Esophagus muscularis mucosa (tissue), 3 donors: ENCODE results near the gene URM1.
"Not testable (repeated sequence)": the region's sequence is repeated elsewhere in the genome, so short reads cannot be mapped to it uniquely, and the experiment has no call there.

ENCODE experiments used
- CTCF ChIP-seq, 3 experiments: fragments of 200-600 bp in 2 of 3; fragments of 450-650 bp in 1 of 3; sonication (generic) in 2 of 3; IDR thresholded peaks; one replicate each; pipeline ENCODE4 v1.5.1; 2017 to 2019; ENCODE audit warnings: antibody characterized with exemption in 3 of 3, mild to moderate bottlenecking in 2 of 3, moderate library complexity in 1 of 3
- POLR2A ChIP-seq: fragments of 450-650 bp; IDR thresholded peaks from one replicate; pipeline ENCODE4 v1.6.1; 2017; ENCODE audit warnings: antibody characterized with exemption, moderate library complexity, mild to moderate bottlenecking, low read depth

GRCh38 chr9:128422022-128422782 is 51.0 kb downstream of the URM1 start:
- TF ChIP-seq CTCF (IDR thresholded peaks at IDR 0.05); POLR2A: not testable (repeated sequence)
